HG02678 (cell line): Measurements from ENCODE around the gene HMX3.

Experiments
- ATAC-seq: cut with Tn5 transposase; IDR thresholded peaks from one replicate; pipeline ENCODE4 v1.9.1; 2021; ENCODE audit warnings: mild to moderate bottlenecking, moderate library complexity; ENCODE audit not compliant: unreplicated experiment

Gene HMX3

DNA sequence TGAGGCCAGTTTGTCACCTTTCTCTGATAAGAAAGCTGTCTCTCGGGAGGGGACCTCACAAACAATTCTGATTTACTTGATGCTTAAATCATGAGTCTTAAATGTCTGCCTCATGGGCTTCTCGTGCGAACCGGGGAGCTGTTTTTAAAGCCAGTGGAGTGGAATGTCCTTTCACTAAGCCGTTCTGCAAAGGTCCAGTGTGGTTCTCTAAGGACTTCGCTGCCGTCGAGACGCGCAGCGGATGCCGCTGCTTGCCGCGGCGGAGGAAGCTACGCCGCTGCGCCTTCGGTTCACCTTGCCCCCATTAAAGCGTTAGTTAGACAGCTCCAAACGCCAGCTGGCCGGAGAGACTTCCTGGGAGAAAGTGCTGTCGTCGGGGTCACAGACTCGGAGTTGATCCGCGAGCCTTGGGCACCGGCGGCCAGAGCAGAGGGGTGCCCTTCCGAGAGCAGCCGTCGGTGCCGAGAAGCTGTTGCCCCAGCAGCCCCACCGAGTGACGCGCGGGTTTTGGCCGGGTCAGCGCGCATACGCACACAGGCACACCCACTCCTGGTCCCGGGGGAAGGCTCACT lies 1.3 kb upstream of the HMX3 start:
- ATAC-seq: no peak

DNA sequence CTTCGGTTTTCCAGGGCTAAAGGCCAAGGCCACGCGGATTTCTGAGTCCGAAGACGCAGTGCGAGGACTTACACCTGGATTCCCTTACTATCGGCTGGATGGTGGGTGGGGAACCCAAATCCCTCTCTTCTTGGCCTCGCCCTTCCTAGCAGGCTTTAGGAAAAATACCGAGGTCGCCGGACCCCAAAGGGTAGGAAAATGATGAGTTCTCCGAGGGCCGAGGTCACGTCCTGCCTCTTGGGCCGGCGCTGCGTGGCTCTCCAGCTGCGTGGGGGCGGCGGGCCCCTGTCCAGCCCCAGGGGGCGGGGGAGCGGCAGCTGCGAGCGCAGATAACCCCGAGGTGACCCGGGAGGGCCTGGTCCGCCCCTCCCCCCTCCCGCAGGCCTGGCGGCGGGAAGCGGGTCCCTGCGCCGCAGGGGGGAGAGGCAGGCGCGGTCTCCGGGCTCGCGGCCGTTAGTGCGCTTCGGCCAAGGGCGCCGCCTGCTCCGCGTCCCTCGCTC lies 805 bp upstream of the HMX3 start:
- ATAC-seq: no peak

DNA sequence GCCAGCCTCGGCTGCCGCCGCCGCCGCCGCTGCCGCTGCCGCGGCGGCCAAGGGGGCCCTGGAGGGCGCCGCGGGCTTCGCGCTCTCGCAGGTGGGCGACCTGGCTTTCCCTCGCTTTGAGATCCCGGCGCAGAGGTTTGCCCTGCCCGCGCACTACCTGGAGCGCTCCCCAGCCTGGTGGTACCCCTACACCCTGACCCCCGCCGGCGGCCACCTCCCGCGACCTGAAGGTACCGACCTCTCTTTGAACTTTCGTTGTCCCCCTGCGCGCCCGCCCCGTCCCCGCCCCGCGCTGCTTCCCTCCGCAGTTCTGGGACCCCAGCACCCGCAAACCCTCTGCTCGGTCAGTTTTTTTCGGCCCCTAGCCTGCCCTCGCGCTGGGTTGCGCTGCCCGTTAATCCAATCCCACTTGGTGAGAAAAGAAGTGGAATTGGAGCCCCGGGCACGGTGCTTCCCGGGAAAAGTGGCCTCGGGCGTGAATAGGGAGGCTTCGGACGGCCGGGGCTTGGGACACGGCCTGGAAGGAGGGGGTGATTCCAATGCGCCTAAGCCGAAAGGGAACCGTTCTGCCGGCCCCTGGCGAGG lies 543 bp downstream of the HMX3 start:
- ATAC-seq: no peak

DNA sequence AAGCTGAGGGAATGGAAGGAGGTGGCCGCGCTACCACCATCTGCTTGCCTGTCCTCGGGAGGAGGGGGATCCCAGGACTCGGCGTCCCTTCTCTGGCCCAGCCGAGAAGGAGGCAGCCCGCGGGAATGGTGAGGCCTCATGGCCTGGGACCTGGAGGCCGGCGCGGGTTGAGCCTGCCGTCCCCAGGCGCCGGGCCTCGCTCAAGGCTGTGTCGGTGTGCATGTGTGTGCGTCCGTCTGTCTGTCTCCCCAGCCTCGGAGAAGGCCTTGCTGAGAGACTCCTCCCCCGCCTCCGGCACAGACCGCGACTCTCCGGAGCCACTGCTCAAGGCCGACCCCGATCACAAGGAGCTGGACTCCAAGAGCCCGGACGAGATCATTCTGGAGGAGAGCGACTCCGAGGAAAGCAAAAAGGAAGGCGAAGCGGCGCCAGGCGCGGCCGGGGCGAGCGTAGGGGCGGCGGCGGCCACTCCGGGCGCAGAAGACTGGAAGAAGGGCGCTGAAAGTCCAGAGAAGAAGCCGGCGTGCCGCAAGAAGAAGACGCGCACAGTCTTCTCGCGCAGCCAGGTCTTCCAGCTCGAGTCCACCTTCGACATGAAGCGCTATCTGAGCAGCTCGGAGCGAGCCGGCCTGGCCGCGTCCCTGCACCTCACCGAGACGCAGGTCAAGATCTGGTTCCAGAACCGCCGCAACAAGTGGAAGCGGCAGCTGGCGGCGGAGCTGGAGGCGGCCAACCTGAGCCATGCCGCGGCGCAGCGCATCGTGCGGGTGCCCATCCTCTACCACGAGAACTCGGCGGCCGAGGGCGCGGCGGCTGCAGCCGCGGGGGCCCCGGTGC lies 1.3 kb downstream of the HMX3 start:
- ATAC-seq: no peak

DNA sequence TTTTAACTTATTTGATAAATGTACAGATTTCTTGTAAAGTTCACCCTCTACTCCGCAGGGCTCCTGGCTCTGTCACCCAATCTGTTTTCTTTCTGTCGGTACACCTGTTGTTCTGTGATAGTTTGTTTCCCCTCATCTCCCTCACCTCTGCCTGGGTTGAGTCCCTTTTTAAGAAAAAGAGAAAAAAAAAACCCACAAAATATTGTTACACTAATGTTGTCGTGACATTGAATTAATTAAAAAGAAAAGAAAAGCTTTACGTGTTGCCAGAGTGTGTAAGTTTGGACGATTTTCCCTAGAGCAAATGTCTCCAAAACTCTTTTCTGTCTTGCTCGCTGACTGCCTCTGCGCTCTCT lies 3.4 kb downstream of the HMX3 start:
- ATAC-seq: no peak

DNA sequence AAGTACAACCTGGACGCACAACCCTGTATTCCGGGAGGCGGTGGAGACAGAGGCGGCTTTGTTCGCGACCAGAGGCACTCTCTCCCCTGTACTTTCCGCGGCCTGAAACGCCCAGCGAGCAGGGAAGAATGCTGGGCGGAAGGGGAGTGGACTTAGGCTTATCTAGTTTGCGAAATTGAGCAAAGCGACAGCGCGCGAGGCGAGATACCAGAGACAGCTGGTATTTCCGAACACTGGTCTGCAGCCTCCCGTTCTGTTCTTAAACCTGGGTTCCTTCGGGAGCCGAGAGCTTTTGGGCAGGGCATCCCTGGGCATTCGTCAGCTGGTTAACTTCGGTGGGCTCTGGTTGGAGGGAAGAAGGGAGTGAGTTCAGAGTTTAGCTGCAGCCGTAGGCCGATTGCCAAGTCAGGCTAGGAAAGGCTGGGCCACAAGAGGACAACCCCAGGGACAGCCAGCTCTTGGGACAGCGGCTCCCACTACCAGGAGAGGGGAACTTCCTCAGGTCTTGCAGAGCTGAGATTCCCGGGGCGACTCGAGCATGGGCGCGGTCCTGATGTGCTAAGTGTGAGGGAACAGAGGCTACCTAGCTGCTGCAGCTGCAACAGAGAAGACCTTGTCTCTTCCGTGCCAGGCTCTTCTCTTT lies 3.9 kb downstream of the HMX3 start:
- no peak for ATAC-seq

DNA sequence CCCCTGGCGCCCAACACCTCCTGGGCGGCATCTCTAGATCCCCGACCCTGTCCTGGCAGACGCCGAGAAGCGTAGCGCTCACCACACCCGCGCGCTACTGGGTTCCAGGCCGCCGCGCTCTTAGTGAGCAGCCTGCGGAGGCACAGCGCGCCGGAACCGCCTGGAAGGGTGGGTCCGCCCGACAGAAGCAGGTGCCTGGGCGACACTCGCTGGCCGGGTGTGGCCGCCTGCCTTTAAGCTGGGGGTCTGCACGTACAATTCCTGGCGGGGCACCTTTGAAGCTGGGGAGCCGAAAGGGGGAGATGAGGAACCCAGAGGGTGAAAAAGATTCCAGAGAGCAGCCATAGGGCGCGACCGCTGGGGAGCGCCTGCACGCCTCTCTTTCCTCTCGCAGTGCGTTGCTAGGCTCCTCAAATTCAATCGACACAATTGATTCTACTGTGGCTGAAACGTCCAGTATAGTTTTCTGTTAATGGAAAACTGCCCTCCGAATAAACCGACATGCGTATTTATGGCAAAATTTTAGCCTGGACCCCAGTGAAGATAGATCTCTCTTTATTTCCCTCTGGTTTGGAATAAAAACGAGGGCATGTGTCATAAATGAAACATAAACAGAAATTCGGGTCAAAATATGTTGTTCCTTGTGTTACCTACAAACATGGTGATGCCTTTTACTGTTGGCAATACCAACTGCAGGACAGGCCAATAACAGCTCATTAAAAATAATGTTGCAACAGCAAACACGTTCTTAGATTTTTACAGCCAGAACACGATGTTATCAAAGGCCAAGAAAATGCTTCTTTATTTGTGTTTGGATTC lies 4.6 kb downstream of the HMX3 start:
- ATAC-seq: no peak

DNA sequence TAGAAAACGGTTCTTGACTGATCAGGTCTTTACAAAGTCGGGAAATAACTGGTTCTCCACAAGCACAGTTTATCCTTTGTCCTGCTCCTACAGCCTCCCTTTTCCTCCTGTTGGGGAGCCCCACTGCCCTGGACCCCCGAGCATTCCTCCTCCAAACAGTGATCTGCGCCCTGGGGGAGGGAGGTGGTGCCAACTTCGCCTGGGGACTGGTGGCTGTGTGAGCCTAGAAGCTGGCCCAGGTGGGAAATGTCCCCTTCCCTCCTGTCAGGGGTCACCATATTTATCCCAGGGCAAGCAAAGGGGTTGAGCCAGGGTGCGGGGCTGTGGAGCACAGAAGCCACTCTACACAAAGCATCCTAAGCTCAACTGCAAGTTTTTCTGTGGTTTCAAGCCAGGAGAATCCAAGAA lies 5.2 kb downstream of the HMX3 start:
- no peak for ATAC-seq

DNA sequence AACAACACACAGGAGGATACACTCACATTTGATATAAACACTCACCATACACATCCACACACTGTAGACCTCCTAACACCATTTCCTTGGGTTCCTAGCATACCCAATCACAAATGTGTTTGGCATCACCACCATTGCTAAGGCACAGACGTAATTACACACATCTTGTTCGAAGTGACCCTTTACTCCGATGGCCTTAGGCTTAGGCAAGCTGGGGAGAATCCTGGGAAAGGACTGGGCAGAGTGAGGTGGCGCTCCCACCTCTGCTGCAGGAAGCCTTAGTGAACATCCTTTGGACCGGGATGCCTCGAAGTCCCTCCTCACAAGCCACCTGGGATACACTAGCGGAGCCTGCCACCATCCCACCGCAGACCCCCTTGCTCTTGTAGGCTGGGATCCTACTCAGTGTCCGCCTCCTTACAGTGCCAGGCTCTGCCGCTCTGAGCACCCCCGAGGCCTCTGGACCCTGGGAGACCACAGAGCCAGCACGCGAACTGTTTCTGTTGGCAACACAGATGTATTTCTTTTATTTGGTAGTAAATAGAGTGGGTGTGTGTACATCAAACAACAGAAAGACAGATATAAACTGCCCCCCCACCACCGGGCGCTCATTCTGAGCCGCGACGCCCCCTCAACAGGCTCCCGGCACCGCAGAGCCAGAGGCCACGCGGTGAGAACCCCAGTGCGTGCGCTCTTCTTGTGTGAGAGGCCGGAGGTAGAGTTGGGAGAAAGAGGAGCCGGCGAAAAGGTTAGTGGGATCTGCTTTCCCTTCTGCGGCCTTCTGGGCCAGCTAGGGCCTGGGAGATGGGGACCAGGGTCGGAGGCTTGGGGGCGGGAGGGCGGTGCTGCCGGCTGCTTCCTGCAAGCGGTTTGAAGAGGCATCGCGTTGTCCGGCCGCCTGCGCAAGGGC lies 6.3 kb downstream of the HMX3 start:
- no peak for ATAC-seq

DNA sequence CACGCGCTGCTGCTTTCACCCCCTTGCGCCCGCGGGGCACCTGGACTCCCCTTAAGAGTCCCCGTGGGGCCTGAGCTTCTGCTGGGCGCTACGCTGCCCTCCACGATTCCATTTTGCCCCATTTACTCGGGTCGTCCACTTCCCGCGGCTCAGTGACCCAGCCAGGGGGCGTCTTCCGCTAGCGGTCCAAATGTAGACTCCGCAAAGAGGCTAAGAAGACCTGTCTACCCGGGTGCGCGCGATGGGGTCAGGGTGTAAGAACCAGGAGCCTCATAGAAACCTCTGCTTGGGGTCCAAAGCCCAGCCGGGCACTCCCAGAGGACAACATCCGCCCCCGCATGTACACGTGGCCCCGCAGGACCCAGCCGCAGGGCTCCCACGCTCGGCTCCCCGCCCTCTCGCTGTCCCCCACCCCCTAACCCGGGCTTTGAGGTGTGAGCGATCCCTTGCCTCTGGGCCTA lies 7.0 kb downstream of the HMX3 start:
- ATAC-seq: no peak

DNA sequence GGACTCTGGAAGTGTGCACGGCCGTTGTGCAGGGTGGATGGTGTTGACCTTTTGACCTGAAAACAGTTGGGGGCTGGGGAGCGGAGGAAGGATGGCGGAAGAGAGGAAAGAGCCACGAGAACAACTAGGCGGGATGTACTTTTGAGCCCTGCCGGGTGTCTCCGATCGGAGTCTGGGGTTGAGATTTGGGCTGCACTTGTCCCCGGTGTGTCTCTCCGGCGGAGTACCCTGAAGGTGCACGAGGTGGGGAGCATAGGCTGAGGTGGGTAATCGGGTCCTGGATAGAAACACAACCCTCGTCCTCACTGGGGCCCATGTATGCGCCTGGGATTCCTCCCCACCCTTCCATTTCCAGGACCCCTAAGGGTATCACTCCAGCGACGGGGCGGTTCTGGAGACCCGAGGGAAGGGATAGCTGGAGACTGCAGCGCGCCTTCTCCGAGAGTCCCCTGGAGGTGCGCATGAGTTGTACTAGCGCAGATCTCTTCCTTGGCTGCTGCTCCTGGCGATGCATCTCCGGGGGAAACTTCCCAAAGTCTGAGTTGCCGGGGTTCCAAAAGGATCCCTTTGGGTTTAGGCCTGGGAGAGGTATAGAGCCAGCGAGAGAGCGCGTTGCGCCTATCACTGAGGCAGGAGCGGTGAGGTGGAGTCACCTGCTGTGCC lies 7.5 kb downstream of the HMX3 start:
- ATAC-seq: no peak

DNA sequence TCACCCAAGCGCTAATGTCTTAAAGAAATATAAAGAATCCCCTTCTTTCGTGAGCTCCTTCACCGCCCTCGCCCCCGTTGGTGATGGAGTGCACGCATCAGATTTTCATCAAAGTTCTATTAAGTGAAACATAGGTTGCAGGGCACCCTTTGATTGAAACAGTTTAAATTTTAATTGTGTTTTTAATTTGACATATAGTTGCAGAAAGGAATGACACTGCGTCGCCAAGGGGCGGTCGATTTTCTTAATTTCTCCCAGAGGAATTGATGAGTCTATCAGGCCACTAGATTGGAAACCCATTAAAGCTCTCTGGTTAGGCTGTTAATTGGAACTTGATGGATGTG lies 8.0 kb downstream of the HMX3 start:
- ATAC-seq: no peak

DNA sequence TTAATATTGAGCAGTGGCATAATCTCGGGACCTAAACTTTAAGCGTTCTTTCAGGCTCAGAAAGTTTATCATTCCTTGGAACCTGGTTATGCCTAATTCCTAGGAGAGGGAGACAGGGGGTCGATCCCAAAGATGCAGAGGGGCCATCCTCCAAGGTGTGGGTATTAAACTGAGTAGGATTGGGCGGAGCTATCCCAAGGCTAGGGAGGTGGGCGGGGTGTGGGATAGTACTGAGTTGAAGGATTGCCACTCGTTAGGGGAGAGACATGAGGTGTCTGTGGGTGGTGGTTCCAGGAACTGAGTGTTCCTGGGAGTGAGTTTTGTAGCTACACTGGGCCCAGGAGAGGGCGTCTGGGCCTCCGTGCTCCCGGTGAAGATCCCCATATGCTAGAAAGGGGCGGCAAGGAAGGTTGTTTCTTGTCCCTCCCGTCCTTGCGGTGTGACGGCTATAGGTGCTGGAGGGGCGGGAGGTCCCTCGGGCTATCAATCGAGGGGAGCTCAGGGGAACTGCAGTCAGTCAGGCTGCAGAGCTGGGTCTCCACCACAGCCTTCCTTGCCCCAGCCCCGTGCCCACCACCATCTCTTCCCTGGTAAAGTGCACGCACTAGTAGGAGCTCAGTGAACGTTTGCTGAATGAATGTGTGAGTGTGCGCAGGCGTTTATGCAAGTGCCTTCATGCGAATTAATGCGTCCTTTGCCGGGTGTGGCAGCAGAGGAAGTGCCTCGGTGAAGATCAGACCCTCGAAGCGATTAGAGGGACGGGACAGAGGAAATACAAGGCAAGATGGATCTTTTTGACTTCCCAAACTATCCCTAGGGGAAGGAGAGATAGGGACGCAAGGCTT lies 9.1 kb downstream of the HMX3 start:
- no peak for ATAC-seq

DNA sequence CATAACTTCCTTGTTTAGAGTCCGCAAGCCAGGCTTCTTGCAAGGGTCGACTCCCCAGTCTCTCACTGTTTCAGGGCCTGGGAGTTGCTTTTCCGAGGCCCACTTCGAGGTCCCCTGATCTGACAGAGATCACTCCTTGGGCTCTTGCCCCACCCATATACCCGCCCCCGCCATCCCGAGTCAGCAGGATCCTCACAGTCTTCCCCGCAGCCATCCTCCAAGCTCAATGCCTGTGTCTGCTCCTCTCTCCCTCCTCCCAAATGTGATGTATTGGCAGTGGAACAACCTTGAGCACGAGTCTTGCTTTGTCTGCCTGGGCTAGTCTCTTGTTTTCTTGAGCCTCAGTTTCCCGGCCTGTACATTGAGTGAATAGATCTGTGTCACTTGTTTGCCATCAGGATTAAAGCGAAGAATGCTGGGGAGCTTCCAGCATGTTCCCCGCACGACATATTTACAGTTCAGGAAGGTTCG lies 9.8 kb downstream of the HMX3 start:
- no peak for ATAC-seq

DNA sequence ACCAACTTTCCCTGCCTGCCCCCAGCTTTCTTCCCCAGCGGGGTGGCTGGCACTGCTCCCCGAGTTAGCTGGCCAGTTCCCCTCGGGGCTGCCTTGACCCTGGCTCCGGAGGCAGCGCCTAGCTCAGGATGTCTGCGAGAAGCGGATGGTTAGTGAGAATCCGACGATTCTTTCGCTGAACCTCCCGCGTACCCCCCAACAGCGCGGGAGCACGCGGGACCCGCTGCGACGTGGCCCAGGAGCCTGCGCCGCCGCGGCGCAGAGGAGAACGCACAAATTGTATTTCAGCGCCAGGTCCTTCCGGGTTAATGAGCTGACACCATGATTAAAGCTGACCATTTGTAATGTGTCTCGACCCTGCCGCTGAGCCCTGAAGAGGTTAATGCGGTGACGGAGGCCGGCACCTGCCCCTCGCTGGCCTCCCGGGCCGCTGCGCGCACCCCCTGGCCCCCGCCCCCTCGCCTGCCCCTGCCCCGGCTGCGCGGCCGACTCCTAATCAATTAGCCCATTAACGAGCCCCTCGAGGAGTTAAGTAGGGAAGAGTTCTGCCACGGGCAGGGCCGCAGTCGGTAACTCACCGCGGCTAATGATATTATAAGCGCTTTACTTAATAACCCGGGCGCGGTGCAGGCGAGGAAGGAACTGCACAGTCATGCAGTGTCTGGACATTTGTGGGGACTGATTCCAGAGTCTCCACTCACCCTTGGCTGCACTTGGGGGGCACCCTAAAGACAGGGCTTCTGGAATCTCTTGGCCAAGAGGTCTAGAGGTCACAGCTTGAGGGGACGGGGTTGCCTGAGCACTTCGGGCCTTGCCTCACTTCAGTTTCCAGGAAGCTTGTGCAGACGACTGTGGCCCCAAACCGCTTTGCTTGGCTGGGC lies 10.5 kb downstream of the HMX3 start:
- ATAC-seq: no peak

DNA sequence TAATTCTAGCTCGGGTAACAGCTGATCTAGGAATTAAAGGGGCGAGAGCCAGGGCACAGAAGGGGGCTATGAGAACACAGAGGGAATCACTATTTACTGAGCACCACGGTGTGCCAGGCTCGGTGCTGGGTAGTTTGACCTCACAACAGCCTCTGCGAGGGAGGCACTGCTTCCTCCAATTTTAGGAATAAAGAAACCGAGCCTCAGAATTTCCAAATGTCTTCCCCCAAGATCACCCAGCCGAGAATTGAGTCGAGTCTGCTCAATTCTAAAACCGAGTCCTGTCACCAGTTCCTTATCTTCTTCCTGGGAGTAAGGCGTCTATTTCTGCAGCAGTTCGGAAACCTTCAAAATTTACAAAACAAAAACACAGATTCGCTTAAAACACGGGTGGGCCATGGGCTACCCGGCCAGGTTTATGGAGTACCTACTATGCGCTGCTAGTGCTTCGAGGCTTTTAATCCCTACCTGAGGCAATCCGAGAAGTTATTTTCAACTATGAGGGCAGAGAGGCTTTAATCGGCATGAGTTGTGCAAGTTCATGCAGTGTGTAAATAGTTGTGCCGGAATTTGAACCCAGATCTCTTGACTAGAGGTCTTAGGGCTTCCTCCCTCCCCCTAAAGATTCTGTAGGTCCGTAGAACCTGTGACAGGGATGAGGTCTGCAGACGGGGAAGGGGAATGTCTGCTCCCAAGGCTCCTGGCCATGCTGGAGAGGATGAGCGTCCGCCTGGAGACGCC lies 11.3 kb downstream of the HMX3 start:
- no peak for ATAC-seq
